Measurements from ENCODE around the gene ITIH6.

The ITIH6 gene

GRCh38 chrX:54714424-54714823 lies 83.6 kb downstream of the ITIH6 start:
- DNase-seq: no peak
- H3K4me3 Mint-ChIP-seq: no peak overlapping the region

GRCh38 chrX:54711735-54712134 lies 86.3 kb downstream of the ITIH6 start:
- no peak for ATAC-seq (replicated peaks)
- Mint-ChIP-seq H3K27me3 (peaks cover 0 to 10% of the 10 kb centered on the region in 2 donors), H3K36me3 (no peaks in the 10 kb centered on the region), H3K4me3 (no peak overlapping the region), H3K4me1 (no peaks in the 10 kb centered on the region), H3K9me3 (no peaks in the 10 kb centered on the region), H3K27ac (no peak overlapping the region)
- DNase-seq: no peak

More at GRCh38 chrX:54714424-54714823, 83.6 kb downstream of the ITIH6 start:
- ATAC-seq (replicated peaks): no peak
- Mint-ChIP-seq H3K4me1 (no peaks in the 10 kb centered on the region), H3K27me3 (peaks cover 0 to 16% of the 10 kb centered on the region in 2 donors), H3K27ac (no peak overlapping the region), H3K9me3 (no peaks in the 10 kb centered on the region), H3K36me3 (no peaks in the 10 kb centered on the region)

GRCh38 chrX:54710920-54711319 lies 87.1 kb downstream of the ITIH6 start:
- H3K36me3 Mint-ChIP-seq: no peaks in the 10 kb centered on the region
- H3K4me1 Mint-ChIP-seq: no peaks in the 10 kb centered on the region
- ATAC-seq (replicated peaks) (no peak), DNase-seq (no peak)
- H3K9me3 Mint-ChIP-seq: no peaks in the 10 kb centered on the region
- no peak overlapping the region for H3K4me3 Mint-ChIP-seq
- peaks cover 7 to 16% of the 10 kb centered on the region in 2 donors for H3K27me3 Mint-ChIP-seq
- H3K27ac Mint-ChIP-seq: no peak overlapping the region

DNA sequence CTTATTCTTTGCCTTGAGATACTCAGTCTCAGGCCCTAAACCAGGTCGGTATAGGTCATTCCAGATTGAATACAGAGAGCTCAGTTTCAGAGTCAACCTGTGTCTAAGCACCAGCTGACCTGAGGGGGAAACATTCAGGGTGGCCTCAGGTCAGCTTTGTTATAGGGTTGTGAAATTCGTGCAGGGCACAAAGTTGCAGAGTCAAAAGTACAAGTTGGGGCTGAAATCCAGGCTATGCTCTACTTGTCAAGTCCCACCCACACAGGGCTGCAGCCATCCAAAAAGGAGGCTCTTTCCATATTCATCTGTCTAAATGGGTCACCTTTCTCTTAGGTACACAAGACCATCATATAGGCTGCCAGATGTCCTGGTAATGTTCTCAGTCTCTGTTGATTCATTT lies 89.7 kb downstream of the ITIH6 start:
- H3K27me3 Mint-ChIP-seq: peaks cover 8 to 17% of the 10 kb centered on the region in 2 donors
- H3K9me3 Mint-ChIP-seq: no peaks in the 10 kb centered on the region
- H3K4me3 Mint-ChIP-seq: no peak overlapping the region
- DNase-seq (no peak), ATAC-seq (replicated peaks) (no peak)
- no peaks in the 10 kb centered on the region for H3K4me1 Mint-ChIP-seq
- no peaks in the 10 kb centered on the region for H3K36me3 Mint-ChIP-seq
- no peak overlapping the region for H3K27ac Mint-ChIP-seq
